ENCODE measurements around the gene CD52. TPM values are rescaled to one million over a fixed set of nuclear protein-coding genes. Genes with fewer than 3 reads are reported as not detected.

The CD52 gene
- total and polyA plus RNA-seq, 2 donors (not counting 3 experiments of a cell fraction or from before 2014, with no cell fraction given) = not detected

DNA sequence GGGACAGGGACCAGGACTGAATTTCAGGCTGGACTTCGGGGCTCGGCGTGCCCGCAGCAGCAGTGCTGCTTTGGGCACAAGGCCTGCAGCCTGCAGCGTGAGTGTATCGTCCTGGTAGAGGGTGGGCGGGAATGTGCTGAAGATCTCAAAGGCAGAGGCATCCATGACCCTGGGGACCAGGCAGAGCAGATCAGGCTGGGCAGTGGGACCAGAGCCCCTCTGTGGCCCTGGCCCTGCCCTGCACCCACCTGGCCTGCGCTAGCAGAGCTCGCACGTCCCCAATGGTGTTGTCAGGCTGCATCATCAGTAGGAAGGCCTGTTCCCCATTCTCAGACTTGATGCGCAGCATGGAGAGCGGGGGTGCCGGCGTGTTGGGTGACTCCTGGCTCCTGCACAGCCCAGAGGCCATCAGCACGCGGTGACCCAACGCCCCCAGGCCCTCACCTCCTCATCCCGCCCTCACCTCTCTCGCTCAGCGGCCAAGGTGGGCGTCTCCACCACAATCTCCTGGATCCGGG is 35.3 kb upstream of the CD52 start:
- ChIA-PET CTCF (interaction anchor here (4.3 to 9.1 kb wide), 2 partner anchors 37 kb away, joined by 120 to 132 read pairs; partner anchors contain the start of gene CD52), POLR2A (no interaction called here)
- no TSS peak for BruUV-seq (replicated peaks)
- no peaks in the 10 kb centered on the region for H3K9me1 ChIP-seq (replicated peaks; ENCODE audit: control insufficient read depth, extremely low read depth, insufficient read depth, low read length)
- peaks cover 0 to 8% of the 10 kb centered on the region in 2 experiments for H3K36me3 ChIP-seq (ENCODE audit: control insufficient read depth in 2 of 2, extremely low read depth in 1 of 2, insufficient read depth in 2 of 2, low read length in 2 of 2)
- H3K4me1 ChIP-seq (ENCODE audit: control insufficient read depth, extremely low read depth, insufficient read depth, low read length) = peaks cover 39% of the 10 kb centered on the region
- no peak overlapping the region for H2AFZ ChIP-seq (ENCODE audit: low read depth, low read length)
- H3K27me3 ChIP-seq (ENCODE audit: control insufficient read depth in 2 of 2, insufficient read depth in 2 of 2, low read length in 2 of 2) = no peaks in the 10 kb centered on the region
- TF ChIP-seq MYC (IDR thresholded peaks at IDR 0.05; ENCODE audit: low read depth, low read length) (no peak), FOS (IDR thresholded peaks at IDR 0.05; ENCODE audit: borderline replicate concordance, insufficient read depth, low read length) (no peak), POLR2AphosphoS5 (IDR thresholded peaks at IDR 0.05; ENCODE audit: insufficient read depth, low read depth, low read length) (no peak), EZH2 (IDR thresholded peaks at IDR 0.05; ENCODE audit: borderline replicate concordance, low read depth, low read length, severe bottlenecking) (no peak), GATA2 (IDR thresholded peaks at IDR 0.05; ENCODE audit: insufficient read depth, insufficient read length, low read depth, low read length) (no peak), POLR2A (IDR thresholded peaks at IDR 0.05; ENCODE audit: low read depth, low read length) (no peak), JUN (IDR thresholded peaks at IDR 0.05; ENCODE audit: borderline replicate concordance, insufficient read depth, insufficient read length, low read depth) (no peak)
- TF ChIP-seq, protein P1, sequence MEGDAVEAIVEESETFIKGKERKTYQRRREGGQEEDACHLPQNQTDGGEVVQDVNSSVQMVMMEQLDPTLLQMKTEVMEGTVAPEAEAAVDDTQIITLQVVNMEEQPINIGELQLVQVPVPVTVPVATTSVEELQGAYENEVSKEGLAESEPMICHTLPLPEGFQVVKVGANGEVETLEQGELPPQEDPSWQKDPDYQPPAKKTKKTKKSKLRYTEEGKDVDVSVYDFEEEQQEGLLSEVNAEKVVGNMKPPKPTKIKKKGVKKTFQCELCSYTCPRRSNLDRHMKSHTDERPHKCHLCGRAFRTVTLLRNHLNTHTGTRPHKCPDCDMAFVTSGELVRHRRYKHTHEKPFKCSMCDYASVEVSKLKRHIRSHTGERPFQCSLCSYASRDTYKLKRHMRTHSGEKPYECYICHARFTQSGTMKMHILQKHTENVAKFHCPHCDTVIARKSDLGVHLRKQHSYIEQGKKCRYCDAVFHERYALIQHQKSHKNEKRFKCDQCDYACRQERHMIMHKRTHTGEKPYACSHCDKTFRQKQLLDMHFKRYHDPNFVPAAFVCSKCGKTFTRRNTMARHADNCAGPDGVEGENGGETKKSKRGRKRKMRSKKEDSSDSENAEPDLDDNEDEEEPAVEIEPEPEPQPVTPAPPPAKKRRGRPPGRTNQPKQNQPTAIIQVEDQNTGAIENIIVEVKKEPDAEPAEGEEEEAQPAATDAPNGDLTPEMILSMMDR (IDR thresholded peaks at IDR 0.05; ENCODE audit: extremely low read depth in 1 of 2, insufficient read depth in 1 of 2, low read depth in 1 of 2, low read length in 2 of 2) = no peak
- TF ChIP-seq, protein P2, sequence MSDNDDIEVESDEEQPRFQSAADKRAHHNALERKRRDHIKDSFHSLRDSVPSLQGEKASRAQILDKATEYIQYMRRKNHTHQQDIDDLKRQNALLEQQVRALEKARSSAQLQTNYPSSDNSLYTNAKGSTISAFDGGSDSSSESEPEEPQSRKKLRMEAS (IDR thresholded peaks at IDR 0.05; ENCODE audit: insufficient read depth, insufficient read length) = no peak
- H3K27ac ChIP-seq (ENCODE audit: insufficient read depth, low read depth, low read length) = no peak overlapping the region
- no peak overlapping the region for H3K4me3 ChIP-seq (replicated peaks in 1 of 3; ENCODE audit: insufficient read depth in 1 of 3, low read depth in 1 of 3, low read length in 3 of 3)
- no peaks in the 10 kb centered on the region for H3K9me3 ChIP-seq (replicated peaks; ENCODE audit: control insufficient read depth, insufficient read depth, low read length)
- intact Hi-C loops (cut with micrococcal nuclease) = no loop called here
- dilution Hi-C loops (cut with MboI; ENCODE audit: extremely low pct_ligation_motif_present, low sequenced_read_pairs) = no loop called here
- H3K4me2 ChIP-seq (ENCODE audit: insufficient read depth, low read length) = no peak overlapping the region
- DNase-seq (ENCODE audit: low read depth, low spot score) (no peak), FAIRE-seq (no peak)
- H4K20me1 ChIP-seq (replicated peaks; ENCODE audit: control insufficient read depth, extremely low read depth, insufficient read depth, low read length) = no peaks in the 10 kb centered on the region
- no peak overlapping the region for H3K9ac ChIP-seq (replicated peaks; ENCODE audit: extremely low read depth, insufficient read depth, low read length)
- peaks cover 31% of the 10 kb centered on the region for H3K79me2 ChIP-seq (ENCODE audit: control insufficient read depth, insufficient read depth, low read length)
